ENCODE measurements around the gene PIK3R4. TPM values are rescaled to one million over a fixed set of nuclear protein-coding genes. Genes with fewer than 3 reads are reported as not detected.

The PIK3R4 gene
- total RNA-seq, 4 donors from 2014 or later = 30.4 to 37.9 (median 33.5) TPM

DNA sequence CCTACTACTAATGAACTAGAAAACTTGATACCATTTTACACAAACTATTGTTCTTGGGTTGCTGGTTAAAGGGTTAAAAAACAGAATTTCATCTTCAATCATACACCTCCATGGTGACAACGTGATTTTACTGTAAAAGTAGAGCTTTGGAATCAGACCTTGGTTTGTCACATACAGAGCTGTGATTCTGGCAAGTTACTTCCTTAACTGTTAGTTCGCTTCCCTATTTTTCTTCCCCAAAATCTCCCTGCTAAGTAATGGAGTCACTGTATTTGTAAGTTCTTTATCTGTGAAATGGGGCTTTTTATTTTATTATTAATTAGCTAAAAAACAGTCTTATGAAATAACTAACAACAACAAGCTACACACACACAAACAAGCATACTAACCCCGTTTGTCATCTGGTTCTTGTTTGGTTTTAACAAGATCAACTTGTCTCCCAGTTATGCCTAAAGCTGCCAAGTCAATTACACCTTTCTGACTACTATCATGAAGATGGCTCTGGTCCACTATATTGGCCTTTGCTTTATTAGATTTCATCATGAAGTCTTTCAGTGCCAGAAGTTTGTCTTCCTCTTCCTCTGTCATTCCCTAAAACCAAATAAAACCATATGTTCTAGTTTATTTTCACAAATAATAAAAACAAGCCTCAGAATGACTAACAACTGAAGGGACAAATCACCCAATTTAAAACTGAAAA is 38.6 kb downstream of the PIK3R4 start:
- Histone ChIP-seq H3K4me3 (no peak overlapping the region), H3K4me1 (no peaks in the 10 kb centered on the region), H3K9me3 (no peaks in the 10 kb centered on the region), H3K36me3 (peaks cover 0 to 40% (median 0%) of the 10 kb centered on the region in 3 donors), H3K27ac (no peak overlapping the region), H3K27me3 (no peaks in the 10 kb centered on the region)
- WGBS, 2 donors = 60 to 61% methylated on average over 3 of the region's 3 CpGs
- no peak for DNase-seq (ENCODE audit: low spot score in 2 of 2)
- TF ChIP-seq POLR2A (IDR thresholded peaks at IDR 0.05) = no peak
- no peak for TF ChIP-seq EP300 (IDR thresholded peaks at IDR 0.05)
- TF ChIP-seq, protein P1, sequence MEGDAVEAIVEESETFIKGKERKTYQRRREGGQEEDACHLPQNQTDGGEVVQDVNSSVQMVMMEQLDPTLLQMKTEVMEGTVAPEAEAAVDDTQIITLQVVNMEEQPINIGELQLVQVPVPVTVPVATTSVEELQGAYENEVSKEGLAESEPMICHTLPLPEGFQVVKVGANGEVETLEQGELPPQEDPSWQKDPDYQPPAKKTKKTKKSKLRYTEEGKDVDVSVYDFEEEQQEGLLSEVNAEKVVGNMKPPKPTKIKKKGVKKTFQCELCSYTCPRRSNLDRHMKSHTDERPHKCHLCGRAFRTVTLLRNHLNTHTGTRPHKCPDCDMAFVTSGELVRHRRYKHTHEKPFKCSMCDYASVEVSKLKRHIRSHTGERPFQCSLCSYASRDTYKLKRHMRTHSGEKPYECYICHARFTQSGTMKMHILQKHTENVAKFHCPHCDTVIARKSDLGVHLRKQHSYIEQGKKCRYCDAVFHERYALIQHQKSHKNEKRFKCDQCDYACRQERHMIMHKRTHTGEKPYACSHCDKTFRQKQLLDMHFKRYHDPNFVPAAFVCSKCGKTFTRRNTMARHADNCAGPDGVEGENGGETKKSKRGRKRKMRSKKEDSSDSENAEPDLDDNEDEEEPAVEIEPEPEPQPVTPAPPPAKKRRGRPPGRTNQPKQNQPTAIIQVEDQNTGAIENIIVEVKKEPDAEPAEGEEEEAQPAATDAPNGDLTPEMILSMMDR (IDR thresholded peaks at IDR 0.05) = no peak

GRCh38 chr3:130705501-130705900 is 41.1 kb downstream of the PIK3R4 start:
- H3K4me1 ChIP-seq = no peaks in the 10 kb centered on the region
- 89 to 93% methylated on average over 6 of the region's 6 CpGs for WGBS, 2 donors
- H3K27ac ChIP-seq = no peak overlapping the region
- peaks cover 0 to 66% (median 0%) of the 10 kb centered on the region in 3 donors for H3K36me3 ChIP-seq
- H3K9me3 ChIP-seq = no peaks in the 10 kb centered on the region
- H3K4me3 ChIP-seq = no peak overlapping the region
- H3K27me3 ChIP-seq = no peaks in the 10 kb centered on the region
- DNase-seq (ENCODE audit: low spot score in 2 of 2) = no peak
- TF ChIP-seq EP300 (IDR thresholded peaks at IDR 0.05) = no peak
- TF ChIP-seq, protein P1 (IDR thresholded peaks at IDR 0.05) = no peak
- no peak for TF ChIP-seq POLR2A (IDR thresholded peaks at IDR 0.05)

GRCh38 chr3:130702985-130703384 is 43.6 kb downstream of the PIK3R4 start:
- WGBS, 2 donors = 91 to 98% methylated on average over 3 of the region's 3 CpGs
- TF ChIP-seq, protein P1 (IDR thresholded peaks at IDR 0.05) = no peak
- TF ChIP-seq EP300 (IDR thresholded peaks at IDR 0.05) (no peak), POLR2A (IDR thresholded peaks at IDR 0.05) (no peak)
- Histone ChIP-seq H3K4me3 (no peak overlapping the region), H3K27ac (no peak overlapping the region), H3K27me3 (no peaks in the 10 kb centered on the region), H3K9me3 (no peaks in the 10 kb centered on the region), H3K36me3 (peaks cover 0 to 80% (median 0%) of the 10 kb centered on the region in 3 donors), H3K4me1 (no peaks in the 10 kb centered on the region)
- DNase-seq (ENCODE audit: low spot score in 2 of 2) = no peak

DNA sequence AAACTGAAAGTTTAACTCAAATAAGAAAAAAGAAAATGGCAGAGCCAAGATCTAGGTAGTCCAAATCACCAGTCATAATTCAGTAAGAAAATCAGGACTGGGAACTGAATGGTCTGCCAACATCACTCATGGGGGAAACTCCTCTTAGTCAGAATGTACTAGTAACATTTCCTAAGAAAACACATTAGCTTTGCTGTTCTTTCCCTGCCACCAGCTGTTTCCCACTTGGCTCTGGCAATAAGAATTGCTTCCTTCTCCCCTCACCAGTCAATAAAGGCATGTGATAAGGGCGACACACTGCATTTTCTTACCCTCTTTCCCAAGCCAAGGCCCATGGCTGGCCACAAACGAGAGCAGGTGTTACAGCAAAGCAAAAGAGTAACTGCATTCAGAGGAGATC is 46.1 kb downstream of the PIK3R4 start:
- no peaks in the 10 kb centered on the region for H3K27me3 ChIP-seq
- H3K4me3 ChIP-seq = no peak overlapping the region
- peak in 1 of 2 donors; percentile 52 for TF ChIP-seq EP300 (IDR thresholded peaks at IDR 0.05)
- TF ChIP-seq POLR2A (IDR thresholded peaks at IDR 0.05) = no peak
- no peaks in the 10 kb centered on the region for H3K4me1 ChIP-seq
- peaks cover 0 to 72% (median 0%) of the 10 kb centered on the region in 3 donors for H3K36me3 ChIP-seq
- WGBS, 2 donors = 67 to 79% methylated on average over 2 of the region's 2 CpGs
- peak in 1 of 2 donors; percentile 6 for DNase-seq (ENCODE audit: low spot score in 2 of 2)
- H3K27ac ChIP-seq = peak overlapping the region in 1 of 4 donors; percentile 55
- H3K9me3 ChIP-seq = no peaks in the 10 kb centered on the region

DNA sequence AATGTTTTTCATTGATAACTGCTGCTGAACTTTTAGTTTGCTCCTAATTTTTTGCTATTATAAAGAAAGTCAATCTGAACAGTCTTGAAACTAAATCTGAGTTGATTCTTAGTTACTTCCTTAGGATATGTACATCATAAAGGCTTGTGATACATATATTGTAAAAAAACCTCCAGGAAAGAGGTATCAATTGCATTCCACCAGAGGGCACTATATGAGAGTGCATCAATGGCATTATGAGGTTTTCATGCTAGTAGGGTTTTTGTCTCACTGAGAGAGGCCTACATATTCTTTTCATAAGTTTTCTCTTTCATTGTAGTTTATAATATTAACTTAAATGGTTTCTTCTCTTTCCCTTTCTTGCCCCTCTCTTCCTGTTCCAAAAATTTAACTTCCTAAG is 46.9 kb downstream of the PIK3R4 start:
- no peak for DNase-seq (ENCODE audit: low spot score in 2 of 2)
- H3K27me3 ChIP-seq = no peaks in the 10 kb centered on the region
- TF ChIP-seq EP300 (IDR thresholded peaks at IDR 0.05) (no peak), POLR2A (IDR thresholded peaks at IDR 0.05) (no peak)
- TF ChIP-seq, protein P1 (IDR thresholded peaks at IDR 0.05) = peak in 2 of 5 experiments; percentile 14 to 31
- peaks cover 0 to 69% (median 0%) of the 10 kb centered on the region in 3 donors for H3K36me3 ChIP-seq
- H3K9me3 ChIP-seq = no peaks in the 10 kb centered on the region
- no peaks in the 10 kb centered on the region for H3K4me1 ChIP-seq
- H3K4me3 ChIP-seq = no peak overlapping the region
- no peak overlapping the region for H3K27ac ChIP-seq
